Type B pancreatic cell (in vitro differentiated cells): ENCODE measurements around the gene PACSIN2. TPM values are rescaled to one million over a fixed set of nuclear protein-coding genes. Genes with fewer than 3 reads are reported as not detected.

Source experiments
- DNase-seq: peaks from one replicate; pipeline ENCODE4 v3.0.0; 2021; ENCODE audit warnings: mixed read lengths; ENCODE audit not compliant: unreplicated experiment; ENCODE audit errors: extremely low spot score
- H3K27ac Mint-ChIP-seq: 2 replicates; pipeline ENCODE4 v1.8.0; 2021; ENCODE audit warnings: mild to moderate bottlenecking, mixed read lengths
- H3K27me3 Mint-ChIP-seq: 2 replicates; pipeline ENCODE4 v1.8.0; 2021; ENCODE audit warnings: mixed read lengths
- H3K36me3 Mint-ChIP-seq: 2 replicates; pipeline ENCODE4 v1.8.0; 2021; ENCODE audit warnings: mixed read lengths
- H3K4me1 Mint-ChIP-seq: one replicate; pipeline ENCODE4 v1.8.0; 2021; ENCODE audit warnings: mixed read lengths; ENCODE audit not compliant: unreplicated experiment
- H3K4me3 Mint-ChIP-seq: 2 replicates; pipeline ENCODE4 v1.8.0; 2021; ENCODE audit warnings: mild to moderate bottlenecking, mixed read lengths
- H3K9me3 Mint-ChIP-seq: 2 replicates; pipeline ENCODE4 v1.8.0; 2021; ENCODE audit warnings: mixed read lengths
- CTCF ChIP-seq: fragments of 200-600 bp; sonication (generic); conservative IDR thresholded peaks from 2 replicates; pipeline ENCODE4 v1.5.0; 2021; ENCODE audit warnings: antibody characterized with exemption, mild to moderate bottlenecking
- total RNA-seq: library from RNA; stranded (reverse); gene quantifications from 2 replicates; pipeline ENCODE4 v1.2.1, GENCODE V29; 2021; ENCODE audit warnings: low replicate concordance

Gene PACSIN2
- total RNA-seq, 1 donor from 2014 or later, result 53.4 TPM

GRCh38 chr22:42855211-42855610 is 159.7 kb downstream of the PACSIN2 start:
- TF ChIP-seq CTCF, result no peak
- H3K9me3 Mint-ChIP-seq, result no peaks in the 10 kb centered on the region
- no peaks in the 10 kb centered on the region for H3K27me3 Mint-ChIP-seq
- H3K27ac Mint-ChIP-seq, result no peak overlapping the region
- DNase-seq, result no peak
- H3K4me1 Mint-ChIP-seq, result peaks cover 5% of the 10 kb centered on the region
- H3K4me3 Mint-ChIP-seq, result peak overlapping the region; percentile 79
- H3K36me3 Mint-ChIP-seq, result no peaks in the 10 kb centered on the region

- Mint-ChIP-seq H3K9me3 (no peaks in the 10 kb centered on the region), H3K4me1 (no peaks in the 10 kb centered on the region)
Measured at GRCh38 chr22:42848941-42849550, 165.9 kb downstream of the PACSIN2 start.

GRCh38 chr22:42847110-42847509 is 167.8 kb downstream of the PACSIN2 start:
- TF ChIP-seq CTCF, result no peak
- Mint-ChIP-seq H3K36me3 (peaks cover 30% of the 10 kb centered on the region), H3K27me3 (no peaks in the 10 kb centered on the region), H3K27ac (no peak overlapping the region), H3K9me3 (no peaks in the 10 kb centered on the region), H3K4me1 (no peaks in the 10 kb centered on the region), H3K4me3 (no peak overlapping the region)
- no peak for DNase-seq

More at GRCh38 chr22:42848941-42849550, 165.9 kb downstream of the PACSIN2 start:
- DNase-seq, result no peak
- no peak for TF ChIP-seq CTCF
- no peaks in the 10 kb centered on the region for H3K27me3 Mint-ChIP-seq
- H3K36me3 Mint-ChIP-seq, result peaks cover 18% of the 10 kb centered on the region
- no peak overlapping the region for H3K27ac Mint-ChIP-seq
- H3K4me3 Mint-ChIP-seq, result no peak overlapping the region

- Mint-ChIP-seq H3K9me3 (no peaks in the 10 kb centered on the region), H3K4me1 (no peaks in the 10 kb centered on the region), H3K27me3 (no peaks in the 10 kb centered on the region), H3K4me3 (no peak overlapping the region), H3K36me3 (peaks cover 43% of the 10 kb centered on the region), H3K27ac (peak overlapping the region; percentile 12)
- DNase-seq, result no peak
- TF ChIP-seq CTCF, result no peak
Measured at GRCh38 chr22:42844756-42845155, 170.2 kb downstream of the PACSIN2 start.

GRCh38 chr22:42842658-42843370 is 172.1 kb downstream of the PACSIN2 start:
- H3K27ac Mint-ChIP-seq, result no peak overlapping the region
- no peaks in the 10 kb centered on the region for H3K4me1 Mint-ChIP-seq
- peaks cover 44% of the 10 kb centered on the region for H3K36me3 Mint-ChIP-seq
- H3K27me3 Mint-ChIP-seq, result no peaks in the 10 kb centered on the region
- no peak for TF ChIP-seq CTCF
- H3K9me3 Mint-ChIP-seq, result no peaks in the 10 kb centered on the region
- DNase-seq, result no peak
- H3K4me3 Mint-ChIP-seq, result no peak overlapping the region
